HuH-7.5 (cell line): Measurements from ENCODE around the gene TMEM183A.

Source experiments
- DNase-seq: peaks from one replicate; pipeline ENCODE4 v3.0.0; 2011; ENCODE audit warnings: low spot score

The TMEM183A gene

GRCh38 chr1:203045821-203046594 is 38.8 kb downstream of the TMEM183A start:
- DNase-seq = no peak

GRCh38 chr1:203046984-203047630 is 39.9 kb downstream of the TMEM183A start:
- no peak for DNase-seq

- no peak for DNase-seq
Observed at GRCh38 chr1:203048086-203048485, 40.9 kb downstream of the TMEM183A start.

- no peak for DNase-seq
Observed at GRCh38 chr1:203048555-203049051, 41.4 kb downstream of the TMEM183A start.

GRCh38 chr1:203049077-203049476 is 41.9 kb downstream of the TMEM183A start:
- DNase-seq = no peak

GRCh38 chr1:203049576-203050180 is 42.5 kb downstream of the TMEM183A start:
- no peak for DNase-seq

GRCh38 chr1:203050826-203051225 is 43.7 kb downstream of the TMEM183A start:
- DNase-seq = no peak

GRCh38 chr1:203051841-203052324 is 44.7 kb downstream of the TMEM183A start:
- no peak for DNase-seq

GRCh38 chr1:203052601-203053000 is 45.4 kb downstream of the TMEM183A start:
- DNase-seq = no peak

- no peak for DNase-seq
Observed at GRCh38 chr1:203054184-203054583, 47.0 kb downstream of the TMEM183A start.

GRCh38 chr1:203054642-203055041 is 47.5 kb downstream of the TMEM183A start:
- DNase-seq = no peak

GRCh38 chr1:203055161-203055799 is 48.1 kb downstream of the TMEM183A start:
- no peak for DNase-seq

- DNase-seq = no peak
Observed at GRCh38 chr1:203056012-203056411, 48.8 kb downstream of the TMEM183A start.

GRCh38 chr1:203056516-203056915 is 49.3 kb downstream of the TMEM183A start:
- DNase-seq = no peak

- DNase-seq = no peak
Observed at GRCh38 chr1:203057911-203058675, 50.9 kb downstream of the TMEM183A start.

- DNase-seq = no peak
Observed at GRCh38 chr1:203058676-203058935, 51.4 kb downstream of the TMEM183A start.

GRCh38 chr1:203059485-203059884 is 52.3 kb downstream of the TMEM183A start:
- DNase-seq = no peak

GRCh38 chr1:203060115-203060514 is 52.9 kb downstream of the TMEM183A start:
- DNase-seq = no peak

GRCh38 chr1:203063287-203063686 is 56.1 kb downstream of the TMEM183A start:
- DNase-seq = no peak

- no peak for DNase-seq
Observed at GRCh38 chr1:203065191-203065590, 58.0 kb downstream of the TMEM183A start.

GRCh38 chr1:203065986-203066385 is 58.8 kb downstream of the TMEM183A start:
- DNase-seq = no peak

- no peak for DNase-seq
Observed at GRCh38 chr1:203066965-203067364, 59.8 kb downstream of the TMEM183A start.
